Uterus (tissue), 2 donors: ENCODE results near the gene SLC4A5.

Experiments
- POLR2A ChIP-seq, 2 donors: fragments of 450-650 bp; IDR thresholded peaks; one replicate each; pipeline ENCODE4 v1.6.1; 2016; ENCODE audit warnings: antibody characterized with exemption in 2 of 2, mild to moderate bottlenecking in 1 of 2, moderate library complexity in 1 of 2
- TF ChIP-seq, protein P1 (sequence below), 4 experiments: fragments of 200-600 bp in 2 of 4; fragments of 450-650 bp in 2 of 4; sonication (generic) in 2 of 4; IDR thresholded peaks; one replicate each; pipeline ENCODE4 v1.5.1; 2016 to 2019; ENCODE audit warnings: antibody characterized with exemption in 4 of 4, mild to moderate bottlenecking in 2 of 4, moderate library complexity in 1 of 4

DNA sequence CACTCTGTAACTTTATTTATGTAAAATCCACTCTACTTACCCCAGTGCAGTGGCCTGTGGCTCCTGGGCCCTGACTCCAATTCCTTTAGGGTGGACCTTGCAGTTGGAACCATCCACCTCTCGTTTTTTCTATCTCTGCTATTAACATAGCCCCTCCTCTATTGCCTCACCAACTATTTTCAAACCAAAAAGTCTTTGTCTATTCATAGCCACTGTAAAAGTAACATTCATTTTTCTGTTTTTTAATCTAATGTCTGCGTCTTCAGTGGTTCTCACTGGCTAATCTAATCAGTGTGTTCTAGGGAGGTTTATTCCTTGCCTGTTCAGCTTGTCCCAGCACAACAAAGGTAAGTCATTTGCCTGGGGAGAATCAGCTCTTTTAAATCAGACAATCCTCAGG, at the start of gene SLC4A5:
- TF ChIP-seq, protein P1, sequence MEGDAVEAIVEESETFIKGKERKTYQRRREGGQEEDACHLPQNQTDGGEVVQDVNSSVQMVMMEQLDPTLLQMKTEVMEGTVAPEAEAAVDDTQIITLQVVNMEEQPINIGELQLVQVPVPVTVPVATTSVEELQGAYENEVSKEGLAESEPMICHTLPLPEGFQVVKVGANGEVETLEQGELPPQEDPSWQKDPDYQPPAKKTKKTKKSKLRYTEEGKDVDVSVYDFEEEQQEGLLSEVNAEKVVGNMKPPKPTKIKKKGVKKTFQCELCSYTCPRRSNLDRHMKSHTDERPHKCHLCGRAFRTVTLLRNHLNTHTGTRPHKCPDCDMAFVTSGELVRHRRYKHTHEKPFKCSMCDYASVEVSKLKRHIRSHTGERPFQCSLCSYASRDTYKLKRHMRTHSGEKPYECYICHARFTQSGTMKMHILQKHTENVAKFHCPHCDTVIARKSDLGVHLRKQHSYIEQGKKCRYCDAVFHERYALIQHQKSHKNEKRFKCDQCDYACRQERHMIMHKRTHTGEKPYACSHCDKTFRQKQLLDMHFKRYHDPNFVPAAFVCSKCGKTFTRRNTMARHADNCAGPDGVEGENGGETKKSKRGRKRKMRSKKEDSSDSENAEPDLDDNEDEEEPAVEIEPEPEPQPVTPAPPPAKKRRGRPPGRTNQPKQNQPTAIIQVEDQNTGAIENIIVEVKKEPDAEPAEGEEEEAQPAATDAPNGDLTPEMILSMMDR (IDR thresholded peaks at IDR 0.05): no peak
- no peak for TF ChIP-seq POLR2A (IDR thresholded peaks at IDR 0.05)
